GM18505 (cell line): ENCODE results near the gene SLC39A1.
"Not testable (repeated sequence)": the region's sequence is repeated elsewhere in the genome, so short reads cannot be mapped to it uniquely, and the experiment has no call there.

ENCODE experiments used
- ATAC-seq: cut with Tn5 transposase; IDR thresholded peaks from one replicate; pipeline ENCODE4 v1.9.1; 2021; ENCODE audit not compliant: unreplicated experiment
- POLR2A ChIP-seq: IDR thresholded peaks from 4 replicates; pipeline ENCODE4 v1.6.1; 2011; ENCODE audit warnings: borderline replicate concordance; ENCODE audit not compliant: insufficient read depth, insufficient read length; ENCODE audit errors: extremely low read depth

SLC39A1 gene

DNA sequence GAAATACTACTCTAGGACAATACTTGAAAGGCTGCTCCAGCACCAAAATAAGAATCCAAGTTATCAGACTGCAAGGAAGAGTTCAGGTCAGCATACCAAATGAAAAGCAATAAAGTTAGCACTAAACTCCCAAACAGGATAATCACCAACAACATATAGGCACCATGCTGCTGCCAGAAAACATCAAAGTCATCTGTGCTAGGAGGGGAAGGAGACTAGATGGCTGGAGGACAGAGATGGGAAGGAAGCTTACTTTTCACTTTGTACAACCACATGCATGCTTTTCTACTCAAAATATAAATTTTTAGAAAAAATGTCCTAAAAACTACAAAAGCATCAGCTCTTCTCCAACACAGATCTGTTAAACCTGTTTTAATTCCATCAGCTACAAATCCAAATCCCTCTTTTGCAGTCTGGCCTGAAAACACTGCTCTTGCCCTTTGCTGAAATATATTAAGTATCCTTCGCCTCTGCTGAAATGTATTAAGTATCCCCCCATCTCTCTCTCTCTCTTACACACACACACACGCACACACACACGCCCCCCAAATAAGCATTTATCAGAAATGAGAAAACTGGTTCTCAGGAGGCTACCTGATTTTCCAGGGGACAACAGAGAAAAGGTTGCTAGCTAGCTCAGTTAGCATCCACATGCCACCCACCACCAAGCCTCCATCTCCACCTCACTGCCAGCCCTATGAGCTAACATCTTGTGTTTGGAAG, 42.1 kb downstream of the SLC39A1 start:
- ATAC-seq = no peak
- no peak for TF ChIP-seq POLR2A

GRCh38 chr1:153919876-153920852, 43.2 kb downstream of the SLC39A1 start:
- TF ChIP-seq POLR2A = no peak
- no peak for ATAC-seq

- no peak for ATAC-seq
- TF ChIP-seq POLR2A = no peak
Measured at GRCh38 chr1:153916297-153916696, 47.0 kb downstream of the SLC39A1 start.

GRCh38 chr1:153912349-153912748, 51.0 kb downstream of the SLC39A1 start:
- TF ChIP-seq POLR2A = no peak

GRCh38 chr1:153910560-153910959, 52.8 kb downstream of the SLC39A1 start:
- ATAC-seq = not testable (repeated sequence)

More at GRCh38 chr1:153912349-153912748, 51.0 kb downstream of the SLC39A1 start:
- no peak for ATAC-seq
